Mesendoderm (in vitro differentiated cells): ENCODE measurements around the gene RPS16.

Experiments used
- DNase-seq: peaks from one replicate; pipeline ENCODE4 v3.0.0; 2013
- H2AK5ac ChIP-seq: 2 replicates; pipeline ENCODE4 v1.6.1; 2013; ENCODE audit warnings: low read length, inconsistent platforms
- H2BK120ac ChIP-seq: 2 replicates; pipeline ENCODE4 v1.6.1; 2013; ENCODE audit warnings: low read depth, mild to moderate bottlenecking, low read length, moderate library complexity, mixed read lengths
- H2BK15ac ChIP-seq: replicated peaks from 2 replicates; pipeline ENCODE4 v1.6.1; 2013; ENCODE audit warnings: low read depth, mild to moderate bottlenecking, moderate library complexity
- H2BK5ac ChIP-seq: 2 replicates; pipeline ENCODE4 v1.6.1; 2013; ENCODE audit warnings: low read length, inconsistent platforms
- H3K18ac ChIP-seq: 2 replicates; pipeline ENCODE4 v1.6.1; 2013; ENCODE audit warnings: mild to moderate bottlenecking, low read length, mixed read lengths
- H3K23ac ChIP-seq: one replicate; pipeline ENCODE4 v1.6.1; 2013; ENCODE audit warnings: low read length
- H3K27ac ChIP-seq: 2 replicates; pipeline ENCODE4 v1.5.1; 2013; ENCODE audit warnings: low read depth, mild to moderate bottlenecking, inconsistent platforms, low read length, moderate library complexity
- H3K27me3 ChIP-seq: 2 replicates; pipeline ENCODE4 v1.6.1; 2013; ENCODE audit warnings: low read length, control low read depth, mild to moderate bottlenecking, inconsistent platforms; ENCODE audit not compliant: insufficient read depth, poor library complexity
- H3K36me3 ChIP-seq: 2 replicates; pipeline ENCODE4 v1.6.1; 2013; ENCODE audit warnings: low read length, inconsistent platforms; ENCODE audit not compliant: control insufficient read depth, insufficient read depth
- H3K4ac ChIP-seq: one replicate; pipeline ENCODE4 v1.6.1; 2013; ENCODE audit warnings: low read depth, mild to moderate bottlenecking, low read length, moderate library complexity
- H3K4me1 ChIP-seq: 2 replicates; pipeline ENCODE4 v1.6.1; 2013; ENCODE audit warnings: low read depth, low read length, inconsistent platforms; ENCODE audit not compliant: control insufficient read depth
- H3K4me2 ChIP-seq: 2 replicates; pipeline ENCODE4 v1.6.1; 2013; ENCODE audit warnings: low read length
- H3K4me3 ChIP-seq: 2 replicates; pipeline ENCODE4 v1.5.1; 2013; ENCODE audit warnings: mild to moderate bottlenecking, low read length
- H3K56ac ChIP-seq: one replicate; pipeline ENCODE4 v1.6.1; 2013; ENCODE audit warnings: low read length
- H3K79me1 ChIP-seq: 2 replicates; pipeline ENCODE4 v1.6.1; 2013; ENCODE audit warnings: low read length, inconsistent platforms
- H3K79me2 ChIP-seq: 2 replicates; pipeline ENCODE4 v1.6.1; 2013; ENCODE audit warnings: mild to moderate bottlenecking, low read length; ENCODE audit not compliant: control insufficient read depth, insufficient read depth
- H3K9ac ChIP-seq: 2 replicates; pipeline ENCODE4 v1.6.1; 2013; ENCODE audit warnings: low read length, inconsistent platforms
- H4K5ac ChIP-seq: one replicate; pipeline ENCODE4 v1.6.1; 2013; ENCODE audit warnings: low read length
- H4K8ac ChIP-seq: one replicate; pipeline ENCODE4 v1.6.1; 2013; ENCODE audit warnings: low read depth, mild to moderate bottlenecking, control low read depth, low read length, moderate library complexity
- WGBS: extraction: QIAGEN DNeasy Blood & Tissue Kit; methylation state at CpG from one replicate; pipeline ENCODE4 v1.1.7; 2013; ENCODE audit warnings: low lambda C conversion rate, missing lambda C conversion rate; ENCODE audit not compliant: insufficient coverage; ENCODE audit errors: extremely low coverage; 5-methylcytosine and 5-hydroxymethylcytosine counted together

RPS16 gene

GRCh38 chr19:39405958-39406655 is 29.6 kb downstream of the RPS16 start:
- Histone ChIP-seq H3K4ac (no peak overlapping the region), H2BK5ac (no peak overlapping the region), H3K9ac (peak overlapping the region; percentile 43), H3K56ac (peak overlapping the region; percentile 78), H3K36me3 (no peaks in the 10 kb centered on the region), H3K27ac (no peak overlapping the region), H3K18ac (peak overlapping the region; percentile 51), H4K5ac (no peak overlapping the region), H3K23ac (no peak overlapping the region), H4K8ac (no peak overlapping the region), H2BK120ac (no peak overlapping the region), H2BK15ac (no peak overlapping the region), H3K4me2 (peak overlapping the region; percentile 33), H3K79me2 (peaks cover 21% of the 10 kb centered on the region), H3K4me3 (peak overlapping the region; percentile 22), H3K4me1 (peaks cover 21% of the 10 kb centered on the region), H2AK5ac (no peak overlapping the region), H3K79me1 (no peaks in the 10 kb centered on the region), H3K27me3 (no peaks in the 10 kb centered on the region)
- WGBS: no CpG with 5 or more reads among the region's 22 CpGs
- no peak for DNase-seq

GRCh38 chr19:39405261-39405957 is 30.3 kb downstream of the RPS16 start:
- H3K79me2 ChIP-seq: peaks cover 21% of the 10 kb centered on the region
- no peak overlapping the region for H2BK120ac ChIP-seq
- no peak for DNase-seq
- peaks cover 15% of the 10 kb centered on the region for H3K4me1 ChIP-seq
- H4K8ac ChIP-seq: no peak overlapping the region
- no peak overlapping the region for H2BK15ac ChIP-seq
- H3K27ac ChIP-seq: no peak overlapping the region
- no peak overlapping the region for H2BK5ac ChIP-seq
- H3K56ac ChIP-seq: no peak overlapping the region
- no peaks in the 10 kb centered on the region for H3K27me3 ChIP-seq
- no peak overlapping the region for H3K4ac ChIP-seq
- H2AK5ac ChIP-seq: no peak overlapping the region
- no peaks in the 10 kb centered on the region for H3K79me1 ChIP-seq
- no peak overlapping the region for H3K18ac ChIP-seq
- no peak overlapping the region for H3K4me2 ChIP-seq
- no peaks in the 10 kb centered on the region for H3K36me3 ChIP-seq
- H3K23ac ChIP-seq: no peak overlapping the region
- no peak overlapping the region for H3K4me3 ChIP-seq
- no peak overlapping the region for H4K5ac ChIP-seq
- no peak overlapping the region for H3K9ac ChIP-seq
- WGBS: no CpG with 5 or more reads among the region's 17 CpGs

- Histone ChIP-seq H3K4me1 (peaks cover 12% of the 10 kb centered on the region), H3K79me1 (no peaks in the 10 kb centered on the region), H2BK120ac (peak overlapping the region; percentile 92), H3K23ac (no peak overlapping the region), H4K5ac (no peak overlapping the region), H3K27me3 (no peaks in the 10 kb centered on the region), H2BK5ac (peak overlapping the region; percentile 86), H3K4ac (peak overlapping the region; percentile 99), H3K18ac (peak overlapping the region; percentile 98), H3K79me2 (peaks cover 19% of the 10 kb centered on the region), H2AK5ac (no peak overlapping the region), H3K4me3 (no peak overlapping the region), H3K36me3 (no peaks in the 10 kb centered on the region), H2BK15ac (peak overlapping the region; percentile 76), H3K4me2 (peak overlapping the region; percentile 32), H3K56ac (peak overlapping the region; percentile 87), H4K8ac (peak overlapping the region; percentile 88), H3K27ac (peak overlapping the region; percentile 94), H3K9ac (peak overlapping the region; percentile 67)
- WGBS: no CpG with 5 or more reads among the region's 43 CpGs
- DNase-seq: peak; percentile 96
Observed at GRCh38 chr19:39403331-39404312, 32.1 kb downstream of the RPS16 start.

GRCh38 chr19:39402346-39403300 is 33.1 kb downstream of the RPS16 start:
- peak overlapping the region; percentile 87 for H3K56ac ChIP-seq
- peaks cover 9% of the 10 kb centered on the region for H3K79me2 ChIP-seq
- peaks cover 12% of the 10 kb centered on the region for H3K4me1 ChIP-seq
- H3K4ac ChIP-seq: peak overlapping the region; percentile 99
- peak overlapping the region; percentile 2 for H3K4me3 ChIP-seq
- DNase-seq: peak; percentile 95
- H2BK120ac ChIP-seq: peak overlapping the region; percentile 92
- H2BK5ac ChIP-seq: peak overlapping the region; percentile 86
- peak overlapping the region; percentile 98 for H3K18ac ChIP-seq
- H2AK5ac ChIP-seq: peak overlapping the region; percentile 19
- H3K4me2 ChIP-seq: peak overlapping the region; percentile 63
- H3K27me3 ChIP-seq: no peaks in the 10 kb centered on the region
- no peaks in the 10 kb centered on the region for H3K79me1 ChIP-seq
- H3K27ac ChIP-seq: peak overlapping the region; percentile 94
- H2BK15ac ChIP-seq: peak overlapping the region; percentile 76
- no peak overlapping the region for H3K23ac ChIP-seq
- H4K5ac ChIP-seq: no peak overlapping the region
- peak overlapping the region; percentile 67 for H3K9ac ChIP-seq
- peak overlapping the region; percentile 88 for H4K8ac ChIP-seq
- no peaks in the 10 kb centered on the region for H3K36me3 ChIP-seq
- no CpG with 5 or more reads among the region's 59 CpGs for WGBS
